IMR-90 (cell line): ENCODE measurements around the gene CCDC107.

Source experiments
- CEBPB ChIP-seq: IDR thresholded peaks from 2 replicates; pipeline ENCODE4 v1.6.1; 2012; ENCODE audit warnings: low read depth, low read length, improper control_type of control experiment
- FOS ChIP-seq: fragments of 150-350 bp; IDR thresholded peaks from 2 replicates; pipeline ENCODE4 v1.6.1; 2016; ENCODE audit warnings: low read depth, low read length
- MAFK ChIP-seq: IDR thresholded peaks from 2 replicates; pipeline ENCODE4 v1.6.1; 2012; ENCODE audit warnings: low read depth, low read length, improper control_type of control experiment
- MXI1 ChIP-seq: IDR thresholded peaks from 2 replicates; pipeline ENCODE4 v1.6.1; 2012; ENCODE audit warnings: low read depth, mild to moderate bottlenecking, low read length, moderate library complexity, borderline replicate concordance
- POLR2A ChIP-seq: IDR thresholded peaks from 2 replicates; pipeline ENCODE4 v1.6.1; 2012; ENCODE audit warnings: mild to moderate bottlenecking, low read depth, low read length
- RAD21 ChIP-seq: IDR thresholded peaks from 2 replicates; pipeline ENCODE4 v1.6.1; 2012; ENCODE audit warnings: low read length, improper control_type of control experiment
- RFX5 ChIP-seq: IDR thresholded peaks from 2 replicates; pipeline ENCODE4 v1.8.0; 2012; ENCODE audit warnings: low read depth, mild to moderate bottlenecking, low read length, moderate library complexity
- SMC3 ChIP-seq: fragments of 150-350 bp; IDR thresholded peaks from 2 replicates; pipeline ENCODE4 v1.6.1; 2016; ENCODE audit warnings: low read depth, mild to moderate bottlenecking, antibody characterized with exemption, low read length, moderate library complexity
- TF ChIP-seq, protein P1 (sequence below): conservative IDR thresholded peaks from 2 replicates; pipeline ENCODE4 v1.5.1; 2012; ENCODE audit warnings: mild to moderate bottlenecking, low read depth, low read length, improper control_type of control experiment
- TF ChIP-seq, protein P2 (sequence below): fragments of 150-350 bp; IDR thresholded peaks from 2 replicates; pipeline ENCODE4 v1.6.1; 2017; ENCODE audit warnings: mild to moderate bottlenecking, antibody characterized with exemption, low read length, low read depth

DNA sequence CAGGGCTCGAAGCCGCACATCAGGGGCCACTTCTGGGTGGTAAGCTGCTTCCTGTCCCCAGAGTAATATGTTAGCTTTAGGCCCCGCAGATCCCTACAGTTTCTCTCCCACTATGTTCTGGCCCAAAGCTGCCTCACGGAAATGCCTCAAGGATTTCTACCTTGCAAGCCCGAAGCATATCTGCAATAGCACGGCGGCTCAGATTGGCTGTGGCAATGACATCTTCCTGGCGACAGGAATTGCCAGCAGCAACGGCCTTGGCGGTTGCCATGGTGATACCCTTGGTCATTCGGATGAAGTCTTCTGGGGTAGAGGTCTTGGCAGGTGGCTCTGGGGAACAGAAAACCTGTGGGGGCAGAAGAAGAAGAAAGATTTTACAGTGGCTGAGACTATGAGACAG lies 41.9 kb downstream of the CCDC107 start:
- TF ChIP-seq, protein P1, sequence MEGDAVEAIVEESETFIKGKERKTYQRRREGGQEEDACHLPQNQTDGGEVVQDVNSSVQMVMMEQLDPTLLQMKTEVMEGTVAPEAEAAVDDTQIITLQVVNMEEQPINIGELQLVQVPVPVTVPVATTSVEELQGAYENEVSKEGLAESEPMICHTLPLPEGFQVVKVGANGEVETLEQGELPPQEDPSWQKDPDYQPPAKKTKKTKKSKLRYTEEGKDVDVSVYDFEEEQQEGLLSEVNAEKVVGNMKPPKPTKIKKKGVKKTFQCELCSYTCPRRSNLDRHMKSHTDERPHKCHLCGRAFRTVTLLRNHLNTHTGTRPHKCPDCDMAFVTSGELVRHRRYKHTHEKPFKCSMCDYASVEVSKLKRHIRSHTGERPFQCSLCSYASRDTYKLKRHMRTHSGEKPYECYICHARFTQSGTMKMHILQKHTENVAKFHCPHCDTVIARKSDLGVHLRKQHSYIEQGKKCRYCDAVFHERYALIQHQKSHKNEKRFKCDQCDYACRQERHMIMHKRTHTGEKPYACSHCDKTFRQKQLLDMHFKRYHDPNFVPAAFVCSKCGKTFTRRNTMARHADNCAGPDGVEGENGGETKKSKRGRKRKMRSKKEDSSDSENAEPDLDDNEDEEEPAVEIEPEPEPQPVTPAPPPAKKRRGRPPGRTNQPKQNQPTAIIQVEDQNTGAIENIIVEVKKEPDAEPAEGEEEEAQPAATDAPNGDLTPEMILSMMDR = no peak
- TF ChIP-seq MAFK (no peak), POLR2A (no peak), CEBPB (no peak), SMC3 (no peak), RAD21 (no peak), RFX5 (no peak), FOS (no peak), MXI1 (no peak)
- TF ChIP-seq, protein P2, sequence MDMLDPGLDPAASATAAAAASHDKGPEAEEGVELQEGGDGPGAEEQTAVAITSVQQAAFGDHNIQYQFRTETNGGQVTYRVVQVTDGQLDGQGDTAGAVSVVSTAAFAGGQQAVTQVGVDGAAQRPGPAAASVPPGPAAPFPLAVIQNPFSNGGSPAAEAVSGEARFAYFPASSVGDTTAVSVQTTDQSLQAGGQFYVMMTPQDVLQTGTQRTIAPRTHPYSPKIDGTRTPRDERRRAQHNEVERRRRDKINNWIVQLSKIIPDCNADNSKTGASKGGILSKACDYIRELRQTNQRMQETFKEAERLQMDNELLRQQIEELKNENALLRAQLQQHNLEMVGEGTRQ = no peak
